ENCODE results near the gene ARHGAP26.

Gene ARHGAP26

GRCh38 chr5:142758062-142758795 is 11.9 kb upstream of the ARHGAP26 start:
- TF ChIP-seq CTCF (IDR thresholded peaks at IDR 0.05; ENCODE audit: extremely low read depth, insufficient read depth, missing control alignments), result no peak
- DNase-seq (ENCODE audit: low spot score), result no peak
- in situ Hi-C loops (cut with MboI; ENCODE audit: low pct_unique_long_range_greater_than_20kb, low sequenced_read_pairs, unreplicated experiment), result no loop called here

- no peak for TF ChIP-seq CTCF (IDR thresholded peaks at IDR 0.05; ENCODE audit: extremely low read depth, insufficient read depth, missing control alignments)
- in situ Hi-C loops (cut with MboI; ENCODE audit: low pct_unique_long_range_greater_than_20kb, low sequenced_read_pairs, unreplicated experiment), result no loop called here
- DNase-seq (ENCODE audit: low spot score), result no peak
These were observed 11.4 kb upstream of the ARHGAP26 start for GRCh38 chr5:142758796-142759145.

GRCh38 chr5:142763701-142764100 is 6.5 kb upstream of the ARHGAP26 start:
- in situ Hi-C loops (cut with MboI; ENCODE audit: low pct_unique_long_range_greater_than_20kb, low sequenced_read_pairs, unreplicated experiment), result no loop called here
- no peak for DNase-seq (ENCODE audit: low spot score)
- TF ChIP-seq CTCF (IDR thresholded peaks at IDR 0.05; ENCODE audit: extremely low read depth, insufficient read depth, missing control alignments), result no peak

GRCh38 chr5:142767178-142767577 is 3.0 kb upstream of the ARHGAP26 start:
- no peak for TF ChIP-seq CTCF (IDR thresholded peaks at IDR 0.05; ENCODE audit: extremely low read depth, insufficient read depth, missing control alignments)
- in situ Hi-C loops (cut with MboI; ENCODE audit: low pct_unique_long_range_greater_than_20kb, low sequenced_read_pairs, unreplicated experiment), result no loop called here
- no peak for DNase-seq (ENCODE audit: low spot score)

- in situ Hi-C loops (cut with MboI; ENCODE audit: low pct_unique_long_range_greater_than_20kb, low sequenced_read_pairs, unreplicated experiment), result no loop called here
- no peak for DNase-seq (ENCODE audit: low spot score)
- no peak for TF ChIP-seq CTCF (IDR thresholded peaks at IDR 0.05; ENCODE audit: extremely low read depth, insufficient read depth, missing control alignments)
These were observed 2.3 kb upstream of the ARHGAP26 start for GRCh38 chr5:142767911-142768310.

- no peak for DNase-seq (ENCODE audit: low spot score)
- in situ Hi-C loops (cut with MboI; ENCODE audit: low pct_unique_long_range_greater_than_20kb, low sequenced_read_pairs, unreplicated experiment), result no loop called here
- no peak for TF ChIP-seq CTCF (IDR thresholded peaks at IDR 0.05; ENCODE audit: extremely low read depth, insufficient read depth, missing control alignments)
These were observed 855 bp upstream of the ARHGAP26 start for GRCh38 chr5:142769251-142769792.
